Measurements from ENCODE around the gene CTSC. TPM values are rescaled to one million over a fixed set of nuclear protein-coding genes. Genes with fewer than 3 reads are reported as not detected.

The CTSC gene
- total and polyA plus RNA-seq, 2 donors (not counting 1 experiment from before 2014, with no cell fraction given) = 18.7 to 18.8 TPM

DNA sequence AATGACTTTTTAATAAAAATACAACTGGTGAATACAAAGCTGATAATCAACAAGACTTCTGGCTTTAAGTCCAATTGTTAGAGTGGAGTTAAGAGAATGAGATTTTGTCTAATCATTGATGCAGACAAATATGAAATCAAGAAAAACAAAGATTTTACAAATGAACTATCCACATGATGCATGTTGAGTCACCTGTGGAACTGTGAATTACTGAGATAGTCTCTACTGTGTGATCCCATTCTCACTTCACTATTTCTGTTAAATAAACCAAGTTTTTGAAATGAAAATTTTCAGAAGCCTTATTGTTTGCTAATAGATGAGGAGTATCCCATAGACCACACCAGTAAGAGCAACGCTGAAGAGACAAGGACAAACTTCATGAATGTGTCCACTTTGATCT is 8.4 kb upstream of the CTSC start:
- intact Hi-C loops (cut with micrococcal nuclease) = no loop called here
- Histone ChIP-seq H3K27ac (ENCODE audit: low read length in 2 of 2) (no peak overlapping the region), H2AFZ (ENCODE audit: insufficient read depth, low read depth, low read length, poor library complexity, severe bottlenecking) (no peak overlapping the region), H3K4me3 (ENCODE audit: control extremely low read depth in 1 of 5, extremely low read depth in 1 of 5, insufficient read depth in 1 of 5, low read depth in 2 of 5, low read length in 4 of 5) (no peak overlapping the region), H3K4me2 (replicated peaks; ENCODE audit: low read depth, low read length, poor library complexity, severe bottlenecking) (no peak overlapping the region), H4K20me1 (ENCODE audit: control insufficient read depth, insufficient read depth, low read length, poor library complexity, severe bottlenecking) (no peaks in the 10 kb centered on the region), H3K36me3 (replicated peaks in 1 of 2; ENCODE audit: control extremely low read depth in 1 of 2, control insufficient read depth in 1 of 2, extremely low read depth in 1 of 2, insufficient read depth in 2 of 2, low read length in 1 of 2) (no peaks in the 10 kb centered on the region), H3K4me1 (ENCODE audit: control insufficient read depth in 2 of 2, insufficient read depth in 2 of 2, low read length in 2 of 2) (no peaks in the 10 kb centered on the region), H3K79me2 (ENCODE audit: control insufficient read depth, insufficient read depth, low read length) (no peaks in the 10 kb centered on the region), H3K9me3 (ENCODE audit: control extremely low read depth in 1 of 3, control insufficient read depth in 2 of 3, insufficient read depth in 1 of 3, low read length in 2 of 3) (no peaks in the 10 kb centered on the region), H3K27me3 (replicated peaks in 1 of 4; ENCODE audit: control extremely low read depth in 1 of 4, control insufficient read depth in 3 of 4, insufficient read depth in 4 of 4, low read length in 3 of 4) (no peaks in the 10 kb centered on the region), H3K9ac (ENCODE audit: low read length) (no peak overlapping the region)
- Mint-ChIP-seq H3K27me3 (no peaks in the 10 kb centered on the region), H3K27ac (no peak overlapping the region), H3K4me1 (no peaks in the 10 kb centered on the region), H3K4me3 (no peak overlapping the region), H3K9me3 (ENCODE audit: insufficient read depth) (no peaks in the 10 kb centered on the region)
- ATAC-seq (ENCODE audit: low read depth) = no peak
- ChIA-PET POLR2A (no interaction called here), CTCF (no interaction called here)
- WGBS (ENCODE audit: insufficient coverage) = 100% methylated on average over 1 of the region's 1 CpG
- no peak for DNase-seq
- TF ChIP-seq, protein P1, sequence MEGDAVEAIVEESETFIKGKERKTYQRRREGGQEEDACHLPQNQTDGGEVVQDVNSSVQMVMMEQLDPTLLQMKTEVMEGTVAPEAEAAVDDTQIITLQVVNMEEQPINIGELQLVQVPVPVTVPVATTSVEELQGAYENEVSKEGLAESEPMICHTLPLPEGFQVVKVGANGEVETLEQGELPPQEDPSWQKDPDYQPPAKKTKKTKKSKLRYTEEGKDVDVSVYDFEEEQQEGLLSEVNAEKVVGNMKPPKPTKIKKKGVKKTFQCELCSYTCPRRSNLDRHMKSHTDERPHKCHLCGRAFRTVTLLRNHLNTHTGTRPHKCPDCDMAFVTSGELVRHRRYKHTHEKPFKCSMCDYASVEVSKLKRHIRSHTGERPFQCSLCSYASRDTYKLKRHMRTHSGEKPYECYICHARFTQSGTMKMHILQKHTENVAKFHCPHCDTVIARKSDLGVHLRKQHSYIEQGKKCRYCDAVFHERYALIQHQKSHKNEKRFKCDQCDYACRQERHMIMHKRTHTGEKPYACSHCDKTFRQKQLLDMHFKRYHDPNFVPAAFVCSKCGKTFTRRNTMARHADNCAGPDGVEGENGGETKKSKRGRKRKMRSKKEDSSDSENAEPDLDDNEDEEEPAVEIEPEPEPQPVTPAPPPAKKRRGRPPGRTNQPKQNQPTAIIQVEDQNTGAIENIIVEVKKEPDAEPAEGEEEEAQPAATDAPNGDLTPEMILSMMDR (IDR thresholded peaks at IDR 0.05) = no peak
- TF ChIP-seq EZH2 (IDR thresholded peaks at IDR 0.05; ENCODE audit: borderline replicate concordance, insufficient read depth, low read depth, low read length, poor library complexity, severe bottlenecking) = no peak

DNA sequence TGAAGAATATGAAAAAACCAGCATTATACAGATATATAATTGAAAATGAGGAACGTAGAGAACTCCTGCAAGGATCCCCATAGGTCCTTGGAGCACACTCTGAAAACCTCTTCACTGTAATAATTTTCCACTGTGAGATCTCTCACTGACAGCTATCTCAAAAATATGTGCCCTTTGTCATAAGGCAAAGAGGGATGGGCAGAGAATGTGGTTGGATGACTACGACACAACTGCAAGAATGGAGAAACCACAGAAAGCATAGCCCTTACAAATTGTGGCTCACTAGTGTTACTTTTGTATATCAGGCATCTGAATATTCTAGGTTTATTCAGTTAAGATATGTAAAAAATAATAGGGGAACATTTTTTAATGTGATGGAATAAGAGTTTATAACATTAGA is 7.9 kb upstream of the CTSC start:
- ChIA-PET CTCF (no interaction called here), POLR2A (no interaction called here)
- Mint-ChIP-seq H3K4me1 (no peaks in the 10 kb centered on the region), H3K9me3 (ENCODE audit: insufficient read depth) (no peaks in the 10 kb centered on the region), H3K27ac (no peak overlapping the region), H3K27me3 (no peaks in the 10 kb centered on the region), H3K4me3 (no peak overlapping the region)
- Histone ChIP-seq H2AFZ (ENCODE audit: insufficient read depth, low read depth, low read length, poor library complexity, severe bottlenecking) (no peak overlapping the region), H3K4me2 (replicated peaks; ENCODE audit: low read depth, low read length, poor library complexity, severe bottlenecking) (no peak overlapping the region), H3K79me2 (ENCODE audit: control insufficient read depth, insufficient read depth, low read length) (no peaks in the 10 kb centered on the region), H4K20me1 (ENCODE audit: control insufficient read depth, insufficient read depth, low read length, poor library complexity, severe bottlenecking) (no peaks in the 10 kb centered on the region), H3K4me1 (ENCODE audit: control insufficient read depth in 2 of 2, insufficient read depth in 2 of 2, low read length in 2 of 2) (no peaks in the 10 kb centered on the region), H3K9me3 (ENCODE audit: control extremely low read depth in 1 of 3, control insufficient read depth in 2 of 3, insufficient read depth in 1 of 3, low read length in 2 of 3) (no peaks in the 10 kb centered on the region), H3K4me3 (ENCODE audit: control extremely low read depth in 1 of 5, extremely low read depth in 1 of 5, insufficient read depth in 1 of 5, low read depth in 2 of 5, low read length in 4 of 5) (no peak overlapping the region), H3K27ac (ENCODE audit: low read length in 2 of 2) (no peak overlapping the region), H3K9ac (ENCODE audit: low read length) (no peak overlapping the region), H3K36me3 (replicated peaks in 1 of 2; ENCODE audit: control extremely low read depth in 1 of 2, control insufficient read depth in 1 of 2, extremely low read depth in 1 of 2, insufficient read depth in 2 of 2, low read length in 1 of 2) (no peaks in the 10 kb centered on the region), H3K27me3 (replicated peaks in 1 of 4; ENCODE audit: control extremely low read depth in 1 of 4, control insufficient read depth in 3 of 4, insufficient read depth in 4 of 4, low read length in 3 of 4) (no peaks in the 10 kb centered on the region)
- intact Hi-C loops (cut with micrococcal nuclease) = no loop called here
- no CpG with 5 or more reads among the region's 2 CpGs for WGBS (ENCODE audit: insufficient coverage)
- no peak for DNase-seq
- TF ChIP-seq, protein P1 (IDR thresholded peaks at IDR 0.05) = no peak
- TF ChIP-seq EZH2 (IDR thresholded peaks at IDR 0.05; ENCODE audit: borderline replicate concordance, insufficient read depth, low read depth, low read length, poor library complexity, severe bottlenecking) = no peak
- ATAC-seq (ENCODE audit: low read depth) = no peak
